Nephron progenitor cell (in vitro differentiated cells): Measurements from ENCODE around the gene BTBD9.

Source experiments
- DNase-seq: peaks from one replicate; pipeline ENCODE4 v3.0.0; 2021
- H3K27ac Mint-ChIP-seq: 2 replicates; pipeline ENCODE4 v1.8.0; 2021; ENCODE audit warnings: mild to moderate bottlenecking, moderate library complexity, mixed read lengths
- H3K27me3 Mint-ChIP-seq: 2 replicates; pipeline ENCODE4 v1.8.0; 2021; ENCODE audit warnings: mild to moderate bottlenecking, low read depth, mixed read lengths; ENCODE audit not compliant: poor library complexity
- H3K36me3 Mint-ChIP-seq: 2 replicates; pipeline ENCODE4 v1.8.0; 2021; ENCODE audit warnings: low read depth, mixed read lengths
- H3K4me1 Mint-ChIP-seq: 2 replicates; pipeline ENCODE4 v1.8.0; 2021; ENCODE audit warnings: mixed read lengths
- H3K4me3 Mint-ChIP-seq: 2 replicates; pipeline ENCODE4 v1.8.0; 2021; ENCODE audit warnings: mild to moderate bottlenecking, moderate library complexity, mixed read lengths
- H3K9me3 Mint-ChIP-seq: 2 replicates; pipeline ENCODE4 v1.8.0; 2021; ENCODE audit warnings: mild to moderate bottlenecking, moderate library complexity, mixed read lengths
- TF ChIP-seq, protein P1 (sequence below): fragments of 200-600 bp; sonication (generic); IDR thresholded peaks from 2 replicates; pipeline ENCODE4 v1.5.0; 2021; ENCODE audit warnings: antibody characterized with exemption

BTBD9 gene

DNA sequence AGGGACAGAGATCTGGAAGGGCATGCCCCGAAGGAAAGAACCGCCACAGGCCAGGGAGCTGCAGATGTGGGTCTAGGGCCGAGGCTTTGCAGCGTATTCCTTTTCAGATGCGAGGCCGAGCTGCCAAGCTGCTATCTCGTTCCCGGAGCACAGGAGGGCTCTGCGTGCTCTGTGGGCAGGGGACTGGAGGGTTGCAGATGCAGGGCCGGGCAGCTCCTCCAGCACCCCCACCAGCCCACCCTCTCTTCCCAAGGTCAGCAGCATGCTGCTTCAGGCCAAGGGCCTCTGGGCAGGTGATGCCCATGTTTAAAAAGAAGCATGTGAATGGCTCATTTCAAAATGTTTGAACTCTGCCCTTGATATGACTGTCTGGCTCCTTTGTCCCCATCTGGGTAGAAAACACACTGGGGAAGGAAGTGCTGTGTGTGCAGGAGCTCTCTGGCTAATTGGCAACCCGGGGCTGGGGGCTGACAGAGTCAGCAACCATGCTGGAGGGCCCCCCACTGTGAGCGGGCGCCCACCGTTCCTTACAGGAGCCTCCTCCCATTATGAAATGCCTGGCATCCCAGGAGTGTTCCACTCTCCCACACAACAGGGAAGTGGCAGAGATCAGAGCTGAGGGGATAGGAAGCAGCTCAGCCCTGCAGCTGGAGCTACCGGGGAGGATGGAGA lies 466.9 kb downstream of the BTBD9 start:
- peaks cover 10% of the 10 kb centered on the region for H3K36me3 Mint-ChIP-seq
- peaks cover 4% of the 10 kb centered on the region for H3K27me3 Mint-ChIP-seq
- DNase-seq = no peak
- TF ChIP-seq, protein P1, sequence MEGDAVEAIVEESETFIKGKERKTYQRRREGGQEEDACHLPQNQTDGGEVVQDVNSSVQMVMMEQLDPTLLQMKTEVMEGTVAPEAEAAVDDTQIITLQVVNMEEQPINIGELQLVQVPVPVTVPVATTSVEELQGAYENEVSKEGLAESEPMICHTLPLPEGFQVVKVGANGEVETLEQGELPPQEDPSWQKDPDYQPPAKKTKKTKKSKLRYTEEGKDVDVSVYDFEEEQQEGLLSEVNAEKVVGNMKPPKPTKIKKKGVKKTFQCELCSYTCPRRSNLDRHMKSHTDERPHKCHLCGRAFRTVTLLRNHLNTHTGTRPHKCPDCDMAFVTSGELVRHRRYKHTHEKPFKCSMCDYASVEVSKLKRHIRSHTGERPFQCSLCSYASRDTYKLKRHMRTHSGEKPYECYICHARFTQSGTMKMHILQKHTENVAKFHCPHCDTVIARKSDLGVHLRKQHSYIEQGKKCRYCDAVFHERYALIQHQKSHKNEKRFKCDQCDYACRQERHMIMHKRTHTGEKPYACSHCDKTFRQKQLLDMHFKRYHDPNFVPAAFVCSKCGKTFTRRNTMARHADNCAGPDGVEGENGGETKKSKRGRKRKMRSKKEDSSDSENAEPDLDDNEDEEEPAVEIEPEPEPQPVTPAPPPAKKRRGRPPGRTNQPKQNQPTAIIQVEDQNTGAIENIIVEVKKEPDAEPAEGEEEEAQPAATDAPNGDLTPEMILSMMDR = no peak
- H3K9me3 Mint-ChIP-seq = no peaks in the 10 kb centered on the region
- H3K27ac Mint-ChIP-seq = no peak overlapping the region
- peaks cover 62% of the 10 kb centered on the region for H3K4me1 Mint-ChIP-seq
- H3K4me3 Mint-ChIP-seq = no peak overlapping the region

DNA sequence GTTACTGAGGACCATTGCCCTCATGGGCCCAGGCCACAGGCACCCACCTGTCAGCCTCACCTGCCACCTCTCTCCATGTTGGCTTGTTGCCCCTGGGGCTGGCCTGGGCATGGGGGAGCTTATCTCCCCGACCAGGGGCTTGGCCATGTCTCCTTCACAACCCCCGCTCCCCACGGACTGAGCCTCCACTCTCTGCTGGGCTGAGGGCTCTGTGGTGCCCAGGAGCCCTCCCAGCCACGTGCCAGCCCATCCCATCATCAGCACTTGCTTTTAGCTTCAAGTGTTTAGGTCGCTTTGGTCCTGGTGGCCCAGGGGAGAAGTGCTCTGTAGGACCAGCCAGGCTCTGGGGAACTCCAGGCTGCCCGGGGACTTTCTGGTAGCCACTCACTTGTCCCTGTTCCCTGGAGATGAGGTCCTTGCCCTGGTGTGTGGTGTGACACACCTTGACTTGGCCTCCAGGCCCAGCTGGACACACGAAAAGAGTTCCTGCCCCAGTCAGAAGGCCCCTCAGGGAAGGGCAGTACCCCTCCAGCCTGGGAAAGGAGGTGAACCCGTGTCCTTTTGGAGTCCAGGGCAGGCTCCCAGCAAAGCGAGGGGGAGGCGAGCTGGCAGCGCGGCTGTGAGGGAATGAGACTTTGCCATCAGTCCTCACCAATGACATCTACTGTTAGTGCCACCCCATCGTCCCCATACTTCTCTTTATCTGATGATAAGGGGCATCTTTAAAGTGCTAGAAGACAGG lies 467.6 kb downstream of the BTBD9 start:
- peaks cover 62% of the 10 kb centered on the region for H3K4me1 Mint-ChIP-seq
- no peak overlapping the region for H3K4me3 Mint-ChIP-seq
- TF ChIP-seq, protein P1 = no peak
- DNase-seq = no peak
- peaks cover 4% of the 10 kb centered on the region for H3K27me3 Mint-ChIP-seq
- no peak overlapping the region for H3K27ac Mint-ChIP-seq
- H3K9me3 Mint-ChIP-seq = no peaks in the 10 kb centered on the region
- peaks cover 10% of the 10 kb centered on the region for H3K36me3 Mint-ChIP-seq

DNA sequence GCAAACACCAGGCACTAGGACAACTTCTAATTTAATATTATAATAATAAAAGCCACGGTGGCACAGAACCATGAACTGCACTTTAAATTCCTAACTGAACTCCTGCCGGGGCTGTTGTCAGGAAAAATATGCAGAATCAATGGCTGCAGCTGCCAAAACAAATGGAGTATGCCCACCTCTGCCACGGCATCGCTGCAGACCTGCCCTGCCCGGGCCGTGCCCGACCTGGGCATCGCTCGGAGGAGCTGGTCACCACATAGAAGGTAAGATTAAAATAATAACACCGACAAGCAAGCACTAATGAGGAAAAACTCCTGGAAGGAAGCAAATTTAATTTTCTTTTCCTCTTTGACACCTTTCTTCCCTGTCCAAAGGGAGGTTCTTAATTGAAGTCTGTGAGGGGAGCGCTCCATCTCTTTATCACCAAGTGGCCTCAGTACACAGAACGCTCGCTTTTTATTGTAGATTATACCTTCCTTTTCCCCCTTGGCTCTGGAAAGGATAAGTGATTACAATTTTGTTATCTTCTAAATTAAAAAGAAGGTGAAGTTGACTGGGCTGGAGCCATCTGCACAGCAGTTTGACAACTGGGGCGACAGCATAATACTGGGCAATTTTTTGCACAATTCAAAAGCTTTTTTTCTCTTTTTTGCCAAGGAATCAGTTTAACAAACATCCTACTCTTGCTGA lies 468.9 kb downstream of the BTBD9 start:
- Mint-ChIP-seq H3K4me1 (peaks cover 52% of the 10 kb centered on the region), H3K9me3 (no peaks in the 10 kb centered on the region), H3K27ac (no peak overlapping the region), H3K36me3 (peaks cover 10% of the 10 kb centered on the region), H3K4me3 (no peak overlapping the region), H3K27me3 (peaks cover 4% of the 10 kb centered on the region)
- TF ChIP-seq, protein P1 = no peak
- no peak for DNase-seq

DNA sequence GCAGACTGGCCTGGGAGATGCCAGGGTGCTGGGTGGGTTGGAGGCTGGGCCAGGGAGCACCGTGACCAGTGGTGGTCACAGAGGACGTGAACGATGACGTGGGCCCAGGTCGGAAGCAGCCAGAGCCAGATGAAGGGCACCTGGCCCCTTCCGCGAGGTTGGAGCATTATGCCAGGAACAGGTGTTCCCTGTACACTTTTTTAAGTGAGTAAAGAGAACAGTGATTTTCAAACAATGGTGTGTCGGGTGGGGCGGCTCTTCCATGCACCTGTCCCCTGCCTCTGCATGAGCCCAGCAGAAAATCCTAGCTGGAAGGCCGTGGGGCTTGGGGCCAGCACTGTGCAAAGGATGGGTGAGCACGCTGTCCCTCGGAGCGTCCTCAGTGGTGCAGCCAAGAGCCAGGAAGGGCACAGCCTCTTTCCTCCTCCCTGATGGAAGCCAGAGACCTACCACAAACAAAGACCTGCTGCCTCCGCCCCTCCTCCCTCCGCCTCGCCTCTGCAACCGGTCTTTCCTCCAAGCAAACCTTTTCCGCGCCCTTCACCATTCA lies 469.7 kb downstream of the BTBD9 start:
- Mint-ChIP-seq H3K9me3 (peaks cover 3% of the 10 kb centered on the region), H3K36me3 (peaks cover 5% of the 10 kb centered on the region), H3K4me3 (no peak overlapping the region), H3K4me1 (peaks cover 54% of the 10 kb centered on the region), H3K27ac (no peak overlapping the region), H3K27me3 (peaks cover 7% of the 10 kb centered on the region)
- TF ChIP-seq, protein P1 = no peak
- DNase-seq = no peak

DNA sequence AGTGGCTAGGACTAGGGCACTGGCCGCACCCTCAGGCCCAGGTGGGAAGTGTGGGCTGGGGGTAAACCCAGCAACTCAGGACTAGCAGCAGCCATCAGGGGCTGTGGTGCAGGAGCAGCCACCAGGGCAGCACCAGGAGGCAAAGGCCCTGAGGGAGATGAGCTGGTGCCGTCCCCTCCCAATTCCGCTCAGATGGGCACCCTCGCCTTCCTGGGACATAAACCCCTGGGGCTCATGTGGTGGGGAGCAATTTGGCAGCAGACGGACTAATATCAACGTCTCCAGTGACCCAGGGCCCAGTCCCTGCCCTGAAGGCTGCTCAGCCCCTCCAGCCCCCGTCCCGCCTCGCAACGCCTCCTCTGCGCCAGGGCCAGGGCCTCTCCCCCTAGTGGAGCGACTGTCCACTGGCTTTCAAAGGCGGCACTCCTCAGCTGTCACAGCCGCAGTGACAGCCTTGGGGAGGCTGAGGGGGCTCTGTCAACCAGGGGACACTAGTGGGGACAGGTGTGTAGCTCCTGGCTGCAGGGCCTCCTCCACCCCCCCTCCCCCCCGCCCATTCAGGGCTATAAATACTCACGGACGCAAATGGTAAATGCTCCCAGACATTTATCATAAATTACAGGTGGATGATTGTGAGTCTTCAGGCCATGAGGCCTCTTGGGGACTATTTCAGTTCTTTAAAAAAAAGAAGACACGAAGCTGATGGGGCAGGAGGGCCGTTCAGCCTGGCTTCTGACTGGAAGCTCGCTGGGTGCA lies 470.3 kb downstream of the BTBD9 start:
- Mint-ChIP-seq H3K36me3 (peaks cover 2% of the 10 kb centered on the region), H3K9me3 (peaks cover 3% of the 10 kb centered on the region), H3K4me3 (no peak overlapping the region), H3K4me1 (peaks cover 50% of the 10 kb centered on the region), H3K27me3 (peaks cover 7% of the 10 kb centered on the region), H3K27ac (no peak overlapping the region)
- TF ChIP-seq, protein P1 = no peak
- DNase-seq = no peak
